Right lobe of liver (tissue), 6 donors: Measurements from ENCODE around the gene COL27A1. TPM values are rescaled to one million over a fixed set of nuclear protein-coding genes. Genes with fewer than 3 reads are reported as not detected.
A peak's percentile ranks its signal among the peaks of the same experiment; 100 is the strongest.

Experiments
- ATAC-seq, 4 donors: fragments of 200-7000 bp; cut with Tn5 transposase; one replicate each; pipeline ENCODE4 v1.9.1; 2020; ENCODE audit warnings: mild to moderate bottlenecking in 4 of 4, moderate library complexity in 4 of 4
- DNase-seq, 3 donors: peaks; one replicate each; pipeline ENCODE4 v3.0.0-alpha.2; 2020
- H3K27ac ChIP-seq, 3 donors: fragments of 200-600 bp; one replicate each; pipeline ENCODE4 v1.8.0; 2022
- H3K27me3 ChIP-seq, 2 donors: fragments of 200-600 bp; one replicate each; pipeline ENCODE4 v1.8.0; 2022
- H3K36me3 ChIP-seq, 4 donors: fragments of 200-600 bp; sonication (generic) in 1 of 4; one replicate each; pipeline versions ENCODE4 v1.5.1 to v1.8.0; 2017 to 2022; ENCODE audit warnings: control low read depth in 1 of 4
- H3K4me1 ChIP-seq, 4 donors: fragments of 200-600 bp; sonication (generic) in 1 of 4; one replicate each; pipeline versions ENCODE4 v1.5.1 to v1.8.0; 2017 to 2022; ENCODE audit warnings: control low read depth in 1 of 4
- H3K4me3 ChIP-seq, 3 donors: fragments of 200-600 bp; one replicate each; pipeline ENCODE4 v1.8.0; 2022
- H3K9me3 ChIP-seq, 4 donors: fragments of 200-600 bp; sonication (generic) in 1 of 4; one replicate each; pipeline versions ENCODE4 v1.5.1 to v1.8.0; 2017 to 2022; ENCODE audit warnings: control low read depth in 1 of 4
- POLR2A ChIP-seq: fragments of 450-650 bp; IDR thresholded peaks from one replicate; pipeline ENCODE4 v1.6.1; 2017; ENCODE audit warnings: antibody characterized with exemption, mild to moderate bottlenecking
- WGBS: methylation state at CpG from one replicate; pipeline ENCODE4 v1.1.6; 2018; ENCODE audit warnings: low coverage, low lambda C conversion rate; ENCODE audit not compliant: insufficient coverage; ENCODE audit errors: missing lambda C conversion rate; 5-methylcytosine and 5-hydroxymethylcytosine counted together
- intact Hi-C, 2 donors: fragments of 100-400 bp; cut with DNase I; formaldehyde crosslinking; loops; one replicate each; pipeline versions ENCODE4 v1.11.2 to v1.14.1; 2022
- total RNA-seq, 6 experiments: library from RNA; depleted of rRNA in 2 of 6; stranded (reverse); fragments of >200 nt in 2 of 6; fragmentation: NEBNext Ultra II Directional in 3 of 6; extraction: Animal tissue kit (Norgen Biotek cat#: 25700) in 3 of 6; gene quantifications; one replicate each; pipeline versions ENCODE4 v1.1.0 to v1.2.4, GENCODE V29; 2016 to 2023
- TF ChIP-seq, protein P1 (sequence below), 4 donors: fragments of 200-600 bp in 3 of 4; fragments of 450-650 bp in 1 of 4; IDR thresholded peaks; one replicate each; pipeline versions ENCODE4 v1.5.1 to v1.8.0; 2016 to 2022; ENCODE audit warnings: antibody characterized with exemption in 4 of 4, mild to moderate bottlenecking in 2 of 4
- donor health status: DM: no; HTN: yes; CAD: no.
- donor health status: DM: no; HTN: no; CAD: no.
- donor health status: DM: no; HTN: no; CAD: no.
- donor health status: DM: no; HTN: yes; CAD: no.
- donor health status: DM: no; HTN: yes; CAD: no.

Gene COL27A1
- total RNA-seq, 6 experiments from 2014 or later: 11.8 to 51.9 (median 29.3) TPM

- intact Hi-C loops: no loop called here
- no peaks in the 10 kb centered on the region for H3K4me1 ChIP-seq
- TF ChIP-seq, protein P1, sequence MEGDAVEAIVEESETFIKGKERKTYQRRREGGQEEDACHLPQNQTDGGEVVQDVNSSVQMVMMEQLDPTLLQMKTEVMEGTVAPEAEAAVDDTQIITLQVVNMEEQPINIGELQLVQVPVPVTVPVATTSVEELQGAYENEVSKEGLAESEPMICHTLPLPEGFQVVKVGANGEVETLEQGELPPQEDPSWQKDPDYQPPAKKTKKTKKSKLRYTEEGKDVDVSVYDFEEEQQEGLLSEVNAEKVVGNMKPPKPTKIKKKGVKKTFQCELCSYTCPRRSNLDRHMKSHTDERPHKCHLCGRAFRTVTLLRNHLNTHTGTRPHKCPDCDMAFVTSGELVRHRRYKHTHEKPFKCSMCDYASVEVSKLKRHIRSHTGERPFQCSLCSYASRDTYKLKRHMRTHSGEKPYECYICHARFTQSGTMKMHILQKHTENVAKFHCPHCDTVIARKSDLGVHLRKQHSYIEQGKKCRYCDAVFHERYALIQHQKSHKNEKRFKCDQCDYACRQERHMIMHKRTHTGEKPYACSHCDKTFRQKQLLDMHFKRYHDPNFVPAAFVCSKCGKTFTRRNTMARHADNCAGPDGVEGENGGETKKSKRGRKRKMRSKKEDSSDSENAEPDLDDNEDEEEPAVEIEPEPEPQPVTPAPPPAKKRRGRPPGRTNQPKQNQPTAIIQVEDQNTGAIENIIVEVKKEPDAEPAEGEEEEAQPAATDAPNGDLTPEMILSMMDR (IDR thresholded peaks at IDR 0.05): no peak
- TF ChIP-seq POLR2A: no peak
- H3K9me3 ChIP-seq: no peaks in the 10 kb centered on the region
- 17% methylated on average over 3 of the region's 7 CpGs for WGBS
- H3K36me3 ChIP-seq: no peaks in the 10 kb centered on the region
- no peak overlapping the region for H3K27ac ChIP-seq
- DNase-seq (no peak), ATAC-seq (peak in 2 of 4 donors; percentile 15 to 27)
- no peak overlapping the region for H3K4me3 ChIP-seq
- no peaks in the 10 kb centered on the region for H3K27me3 ChIP-seq
Measured at GRCh38 chr9:114216081-114216480, 60.7 kb downstream of the COL27A1 start.

DNA sequence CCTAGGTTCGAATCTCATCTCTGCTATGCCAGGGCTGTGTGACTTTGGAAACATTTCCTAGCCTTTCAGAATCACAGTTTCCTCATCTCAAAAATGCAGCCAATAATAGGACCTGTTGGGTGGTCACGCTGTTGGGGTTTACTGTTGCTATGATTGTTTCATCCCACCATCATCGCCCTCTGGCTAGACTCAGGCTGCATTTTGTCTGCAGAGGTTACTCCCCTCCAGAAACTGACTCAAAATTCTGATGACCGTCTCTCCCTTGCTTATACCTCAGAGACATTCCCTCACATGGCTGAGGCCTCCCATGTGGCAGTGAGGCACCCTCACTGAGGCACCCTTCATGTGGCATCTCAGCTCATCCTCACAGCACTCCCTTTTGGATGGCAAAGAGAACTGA, 61.6 kb downstream of the COL27A1 start:
- no peak overlapping the region for H3K4me3 ChIP-seq
- H3K27ac ChIP-seq: no peak overlapping the region
- H3K9me3 ChIP-seq: no peaks in the 10 kb centered on the region
- no peaks in the 10 kb centered on the region for H3K4me1 ChIP-seq
- H3K36me3 ChIP-seq: no peaks in the 10 kb centered on the region
- WGBS: 80% methylated on average over 1 of the region's 4 CpGs
- intact Hi-C loops: no loop called here
- H3K27me3 ChIP-seq: no peaks in the 10 kb centered on the region
- TF ChIP-seq POLR2A: no peak
- TF ChIP-seq, protein P1 (IDR thresholded peaks at IDR 0.05): no peak
- ATAC-seq: no peak
- DNase-seq: no peak

- WGBS: 93% methylated on average over 8 of the region's 11 CpGs
- no peak overlapping the region for H3K27ac ChIP-seq
- H3K4me1 ChIP-seq: no peaks in the 10 kb centered on the region
- H3K36me3 ChIP-seq: no peaks in the 10 kb centered on the region
- TF ChIP-seq, protein P1 (IDR thresholded peaks at IDR 0.05): no peak
- no peak for TF ChIP-seq POLR2A
- no peak for ATAC-seq
- no peaks in the 10 kb centered on the region for H3K9me3 ChIP-seq
- no peak for DNase-seq
- intact Hi-C loops: no loop called here
- H3K27me3 ChIP-seq: no peaks in the 10 kb centered on the region
- H3K4me3 ChIP-seq: no peak overlapping the region
Measured at GRCh38 chr9:114218264-114219120, 63.2 kb downstream of the COL27A1 start.

- intact Hi-C loops: no loop called here
- peaks cover 0 to 7% (median 3%) of the 10 kb centered on the region in 4 donors for H3K4me1 ChIP-seq
- DNase-seq (no peak), ATAC-seq (no peak)
- no peaks in the 10 kb centered on the region for H3K9me3 ChIP-seq
- H3K27me3 ChIP-seq: no peaks in the 10 kb centered on the region
- 60% methylated on average over 1 of the region's 8 CpGs for WGBS
- H3K4me3 ChIP-seq: no peak overlapping the region
- no peaks in the 10 kb centered on the region for H3K36me3 ChIP-seq
- H3K27ac ChIP-seq: no peak overlapping the region
- no peak for TF ChIP-seq POLR2A
- TF ChIP-seq, protein P1 (IDR thresholded peaks at IDR 0.05): no peak
Measured at GRCh38 chr9:114220061-114220541, 64.8 kb downstream of the COL27A1 start.
